Endothelial cell of umbilical vein (primary cell): ENCODE results near the gene RNF144B. TPM values are rescaled to one million over a fixed set of nuclear protein-coding genes. Genes with fewer than 3 reads are reported as not detected.

Source experiments
- BruUV-seq: library from RNA; stranded (reverse); fragments of 400-500 nt; replicated peaks from 2 replicates; lab custom pipeline; 2021; lab: Mats Ljungman, UMichigan
- CTCF ChIA-PET: fragments of 300-600, 350-600 bp; sonication (Branson Sonifier 250); formaldehyde crosslinking; loops from one replicate; lab custom pipeline; 2021; ENCODE audit warnings: antibody characterized with exemption, inconsistent platforms; lab: Charles Lee
- POLR2A ChIA-PET: fragments of 300-600, 350-600 bp; sonication (Branson Sonifier 250); formaldehyde crosslinking; loops from one replicate; lab custom pipeline; 2021; ENCODE audit warnings: antibody characterized with exemption, inconsistent platforms; lab: Charles Lee
- DNase-seq: peaks from one replicate; pipeline ENCODE4 v3.0.0-alpha.2; 2011; ENCODE audit warnings: low read depth, low spot score
- FAIRE-seq: peaks from 2 replicates; lab custom pipeline; 2011; peaks lifted over from hg19 to GRCh38; lab: Jason Lieb, UNC
- H2AFZ ChIP-seq: 2 replicates; pipeline ENCODE4 v1.6.0; 2012; ENCODE audit warnings: low read depth, low read length, control low read depth, inconsistent platforms
- H3K27ac ChIP-seq: 2 replicates; pipeline ENCODE4 v1.5.1; 2011; ENCODE audit warnings: low read depth, mild to moderate bottlenecking, control low read depth, low read length, moderate library complexity; ENCODE audit not compliant: insufficient read depth
- H3K27me3 ChIP-seq, 2 experiments: 2 replicates each; pipeline versions ENCODE4 v1.6.0 to v1.6.1; 2011; ENCODE audit warnings: low read length in 2 of 2, mixed read lengths in 1 of 2; ENCODE audit not compliant: control insufficient read depth in 2 of 2, insufficient read depth in 2 of 2
- H3K36me3 ChIP-seq, 2 experiments: 2 replicates in 1 of 2; 3 replicates in 1 of 2; pipeline ENCODE4 v1.5.1; 2011; ENCODE audit warnings: low read length in 2 of 2, mild to moderate bottlenecking in 1 of 2, moderate library complexity in 1 of 2; ENCODE audit not compliant: control insufficient read depth in 2 of 2, insufficient read depth in 2 of 2; ENCODE audit errors: extremely low read depth in 1 of 2
- H3K4me1 ChIP-seq: 3 replicates; pipeline ENCODE4 v1.5.1; 2011; ENCODE audit warnings: mild to moderate bottlenecking, low read length; ENCODE audit not compliant: control insufficient read depth, insufficient read depth; ENCODE audit errors: extremely low read depth
- H3K4me2 ChIP-seq: 2 replicates; pipeline ENCODE4 v1.6.1; 2011; ENCODE audit warnings: low read length, control low read depth, mixed read lengths; ENCODE audit not compliant: insufficient read depth
- H3K4me3 ChIP-seq, 3 experiments: fragments of 200-600 bp in 1 of 3; sonication (generic), shearing (Covaris generic) in 1 of 3; replicated peaks in 1 of 3; 2 replicates each; pipeline ENCODE4 v1.5.1; 2011 to 2016; ENCODE audit warnings: control low read depth in 3 of 3, low read length in 3 of 3, mild to moderate bottlenecking in 2 of 3, inconsistent platforms in 1 of 3, low read depth in 1 of 3, moderate library complexity in 1 of 3; ENCODE audit not compliant: insufficient read depth in 1 of 3
- H3K79me2 ChIP-seq: 2 replicates; pipeline ENCODE4 v1.6.0; 2012; ENCODE audit warnings: low read length, inconsistent platforms; ENCODE audit not compliant: control insufficient read depth, insufficient read depth
- H3K9ac ChIP-seq: replicated peaks from 2 replicates; pipeline ENCODE3; 2011; ENCODE audit warnings: low read length, control low read depth; ENCODE audit not compliant: insufficient read depth; ENCODE audit errors: extremely low read depth
- H3K9me1 ChIP-seq: replicated peaks from 3 replicates; pipeline ENCODE4 v1.6.0; 2011; ENCODE audit warnings: mild to moderate bottlenecking, low read length; ENCODE audit not compliant: control insufficient read depth, insufficient read depth; ENCODE audit errors: extremely low read depth
- H3K9me3 ChIP-seq: replicated peaks from 2 replicates; pipeline ENCODE4 v1.5.1; 2012; ENCODE audit warnings: low read length, inconsistent platforms; ENCODE audit not compliant: control insufficient read depth, insufficient read depth
- H4K20me1 ChIP-seq: replicated peaks from 2 replicates; pipeline ENCODE3; 2011; ENCODE audit warnings: mild to moderate bottlenecking, low read length; ENCODE audit not compliant: control insufficient read depth, insufficient read depth; ENCODE audit errors: extremely low read depth
- EZH2 ChIP-seq: IDR thresholded peaks from 2 replicates; pipeline ENCODE4 v1.6.1; 2012; ENCODE audit warnings: borderline replicate concordance, low read depth, mild to moderate bottlenecking, moderate library complexity, low read length, inconsistent platforms; ENCODE audit not compliant: severe bottlenecking
- FOS ChIP-seq: IDR thresholded peaks from 2 replicates; pipeline ENCODE4 v1.6.1; 2011; ENCODE audit warnings: mild to moderate bottlenecking, low read length, moderate library complexity, borderline replicate concordance; ENCODE audit not compliant: insufficient read depth
- GATA2 ChIP-seq: IDR thresholded peaks from 2 replicates; pipeline ENCODE4 v1.7.0; 2011; ENCODE audit warnings: low read depth, mild to moderate bottlenecking, moderate library complexity, mixed read lengths, low read length; ENCODE audit not compliant: insufficient read length, insufficient read depth
- JUN ChIP-seq: IDR thresholded peaks from 2 replicates; pipeline ENCODE4 v1.6.1; 2011; ENCODE audit warnings: borderline replicate concordance, low read depth; ENCODE audit not compliant: insufficient read length, insufficient read depth
- MYC ChIP-seq: IDR thresholded peaks from one replicate; pipeline ENCODE4 v1.6.1; 2011; ENCODE audit warnings: mild to moderate bottlenecking, low read depth, low read length
- POLR2A ChIP-seq: IDR thresholded peaks from 2 replicates; pipeline ENCODE4 v1.6.1; 2012; ENCODE audit warnings: low read depth, mild to moderate bottlenecking, control low read depth, low read length
- POLR2AphosphoS5 ChIP-seq: IDR thresholded peaks from 2 replicates; pipeline ENCODE4 v1.6.1; 2012; ENCODE audit warnings: low read depth, mild to moderate bottlenecking, control low read depth, low read length, moderate library complexity; ENCODE audit not compliant: insufficient read depth
- dilution Hi-C: fragments of 300-500 bp; cut with MboI; formaldehyde crosslinking; loops from one replicate; pipeline ENCODE4 v1.15.0; 2019; ENCODE audit warnings: low sequenced_read_pairs; ENCODE audit not compliant: extremely low pct_ligation_motif_present
- intact Hi-C: fragments of 100-400 bp; cut with micrococcal nuclease; formaldehyde crosslinking; loops from one replicate; pipeline ENCODE4 v1.10.0; 2022
- polyA plus RNA-seq, 4 experiments: library from polyadenylated mRNA; depleted of rRNA in 3 of 4; stranded (reverse) in 3 of 4; unstranded in 1 of 4; fragments of >200 nt; gene quantifications; 2 replicates each; pipeline versions ENCODE4 v1.2.1 to v1.2.3, GENCODE V29; 2011 to 2012; ENCODE audit warnings: missing spikeins in 1 of 4
- total RNA-seq: library from RNA; stranded (reverse); gene quantifications from 2 replicates; pipeline ENCODE4 v1.2.3, GENCODE V29; 2021
- TF ChIP-seq, protein P1 (sequence below), 2 donors: IDR thresholded peaks; 1 replicate in 1 of 2; 2 replicates in 1 of 2; pipeline ENCODE4 v1.5.1; 2011; ENCODE audit warnings: low read length in 2 of 2, mild to moderate bottlenecking in 2 of 2, moderate library complexity in 2 of 2, control low read depth in 1 of 2, inconsistent platforms in 1 of 2, low read depth in 1 of 2; ENCODE audit not compliant: insufficient read depth in 1 of 2; ENCODE audit errors: extremely low read depth in 1 of 2
- TF ChIP-seq, protein P2 (sequence below): IDR thresholded peaks from 2 replicates; pipeline ENCODE4 v1.6.1; 2011; ENCODE audit not compliant: insufficient read depth, insufficient read length

Gene RNF144B
- total and polyA plus RNA-seq, 2 donors (not counting 3 experiments of a cell fraction or from before 2014, with no cell fraction given), result 18.1 to 97.3 TPM

DNA sequence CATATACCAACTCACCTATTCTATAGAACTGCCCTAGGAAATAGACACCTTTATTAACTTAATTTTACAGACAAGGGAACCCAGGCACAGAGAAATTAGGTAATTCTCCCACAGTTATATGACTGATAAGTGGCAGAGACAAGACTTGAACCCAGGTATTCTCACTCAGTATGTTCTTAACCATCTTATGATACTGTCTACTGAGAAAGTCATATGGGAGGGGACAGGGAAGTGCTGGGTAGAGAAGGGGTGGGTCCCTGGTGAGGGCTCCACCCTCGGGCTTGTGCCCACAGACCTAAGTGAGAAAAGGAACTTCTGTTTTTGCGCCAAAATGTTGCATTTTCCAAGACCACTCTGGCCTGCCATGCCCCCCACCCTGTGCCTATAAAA lies 123.5 kb downstream of the RNF144B start:
- FAIRE-seq (no peak), DNase-seq (no peak)
- Histone ChIP-seq H2AFZ (no peak overlapping the region), H3K27ac (no peak overlapping the region), H3K27me3 (no peaks in the 10 kb centered on the region), H3K9me1 (no peaks in the 10 kb centered on the region), H3K4me1 (no peaks in the 10 kb centered on the region), H3K4me2 (no peak overlapping the region), H4K20me1 (no peaks in the 10 kb centered on the region), H3K36me3 (no peaks in the 10 kb centered on the region), H3K79me2 (no peaks in the 10 kb centered on the region), H3K9me3 (no peaks in the 10 kb centered on the region), H3K4me3 (no peak overlapping the region), H3K9ac (no peak overlapping the region)
- TF ChIP-seq GATA2, result no peak
- no peak for TF ChIP-seq POLR2A
- no peak for TF ChIP-seq MYC
- TF ChIP-seq, protein P1, sequence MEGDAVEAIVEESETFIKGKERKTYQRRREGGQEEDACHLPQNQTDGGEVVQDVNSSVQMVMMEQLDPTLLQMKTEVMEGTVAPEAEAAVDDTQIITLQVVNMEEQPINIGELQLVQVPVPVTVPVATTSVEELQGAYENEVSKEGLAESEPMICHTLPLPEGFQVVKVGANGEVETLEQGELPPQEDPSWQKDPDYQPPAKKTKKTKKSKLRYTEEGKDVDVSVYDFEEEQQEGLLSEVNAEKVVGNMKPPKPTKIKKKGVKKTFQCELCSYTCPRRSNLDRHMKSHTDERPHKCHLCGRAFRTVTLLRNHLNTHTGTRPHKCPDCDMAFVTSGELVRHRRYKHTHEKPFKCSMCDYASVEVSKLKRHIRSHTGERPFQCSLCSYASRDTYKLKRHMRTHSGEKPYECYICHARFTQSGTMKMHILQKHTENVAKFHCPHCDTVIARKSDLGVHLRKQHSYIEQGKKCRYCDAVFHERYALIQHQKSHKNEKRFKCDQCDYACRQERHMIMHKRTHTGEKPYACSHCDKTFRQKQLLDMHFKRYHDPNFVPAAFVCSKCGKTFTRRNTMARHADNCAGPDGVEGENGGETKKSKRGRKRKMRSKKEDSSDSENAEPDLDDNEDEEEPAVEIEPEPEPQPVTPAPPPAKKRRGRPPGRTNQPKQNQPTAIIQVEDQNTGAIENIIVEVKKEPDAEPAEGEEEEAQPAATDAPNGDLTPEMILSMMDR (IDR thresholded peaks at IDR 0.05; ENCODE audit: extremely low read depth in 1 of 2, insufficient read depth in 1 of 2, low read depth in 1 of 2, low read length in 2 of 2), result no peak
- TF ChIP-seq FOS, result no peak
- TF ChIP-seq JUN, result no peak
- TF ChIP-seq, protein P2, sequence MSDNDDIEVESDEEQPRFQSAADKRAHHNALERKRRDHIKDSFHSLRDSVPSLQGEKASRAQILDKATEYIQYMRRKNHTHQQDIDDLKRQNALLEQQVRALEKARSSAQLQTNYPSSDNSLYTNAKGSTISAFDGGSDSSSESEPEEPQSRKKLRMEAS, result no peak
- no peak for TF ChIP-seq POLR2AphosphoS5
- no peak for TF ChIP-seq EZH2
- dilution Hi-C loops, result no loop called here
- ChIA-PET POLR2A (no interaction called here), CTCF (no interaction called here)
- intact Hi-C loops, result no loop called here
- BruUV-seq, result no TSS peak
